Neural cell (in vitro differentiated cells): ENCODE results near the gene EVA1A. TPM values are rescaled to one million over a fixed set of nuclear protein-coding genes. Genes with fewer than 3 reads are reported as not detected.

ENCODE experiments used
- H2AFZ ChIP-seq: fragments of 200-600, 300-800 bp; sonication (generic), shearing (Covaris generic); 2 replicates; pipeline ENCODE4 v1.6.0; 2014; ENCODE audit warnings: low read depth, mild to moderate bottlenecking, antibody characterized with exemption, low read length, moderate library complexity
- H3F3A ChIP-seq: fragments of 200-600 bp; shearing (Covaris generic); 2 replicates; pipeline ENCODE4 v1.6.1; 2016; ENCODE audit warnings: mild to moderate bottlenecking, moderate library complexity, mixed read lengths, antibody characterized with exemption, low read length; ENCODE audit not compliant: insufficient read depth, poor library complexity, severe bottlenecking
- H3K27ac ChIP-seq: fragments of 200-600, 300-800 bp; sonication (generic), shearing (Covaris generic); 2 replicates; pipeline ENCODE4 v1.5.1; 2014; ENCODE audit warnings: mild to moderate bottlenecking, low read length, moderate library complexity
- H3K27me3 ChIP-seq: fragments of 300-800, 200-600 bp; sonication (generic), shearing (Covaris generic); 2 replicates; pipeline ENCODE4 v1.6.0; 2014; ENCODE audit warnings: mild to moderate bottlenecking, low read depth, low read length, moderate library complexity; ENCODE audit not compliant: insufficient read depth
- H3K36me3 ChIP-seq: fragments of 300-800, 200-600 bp; sonication (generic), shearing (Covaris generic); 2 replicates; pipeline ENCODE4 v1.5.1; 2014; ENCODE audit warnings: mild to moderate bottlenecking, antibody characterized with exemption, low read length, moderate library complexity; ENCODE audit not compliant: insufficient read depth
- H3K4me2 ChIP-seq: fragments of 300-800, 200-600 bp; sonication (generic), shearing (Covaris generic); 2 replicates; pipeline ENCODE4 v1.6.0; 2014; ENCODE audit warnings: mild to moderate bottlenecking, low read length
- H3K4me3 ChIP-seq: fragments of 300-800, 200-600 bp; sonication (generic), shearing (Covaris generic); 2 replicates; pipeline ENCODE4 v1.5.1; 2014; ENCODE audit warnings: mild to moderate bottlenecking, low read length, moderate library complexity
- H3K79me2 ChIP-seq: fragments of 200-600 bp; shearing (Covaris generic); replicated peaks from 2 replicates; pipeline ENCODE4 v1.6.0; 2014; ENCODE audit warnings: mild to moderate bottlenecking, low read length, moderate library complexity; ENCODE audit not compliant: insufficient read depth
- H3K9ac ChIP-seq: fragments of 300-800, 200-600 bp; sonication (generic), shearing (Covaris generic); 2 replicates; pipeline ENCODE4 v1.6.1; 2016; ENCODE audit warnings: mild to moderate bottlenecking, low read length, mixed read lengths
- H3K9me2 ChIP-seq: fragments of 200-600 bp; shearing (Covaris generic); 2 replicates; pipeline ENCODE4 v1.6.1; 2016; ENCODE audit warnings: mild to moderate bottlenecking, low read length, mixed read lengths; ENCODE audit not compliant: insufficient read depth
- H3K9me3 ChIP-seq: fragments of 200-600, 300-800 bp; sonication (generic), shearing (Covaris generic); 2 replicates; pipeline ENCODE4 v1.6.1; 2016; ENCODE audit warnings: mild to moderate bottlenecking, mixed run types, low read length, moderate library complexity, mixed read lengths
- H4K20me1 ChIP-seq: fragments of 200-600 bp; shearing (Covaris generic); 2 replicates; pipeline ENCODE4 v1.6.1; 2016; ENCODE audit warnings: mild to moderate bottlenecking, mixed run types; ENCODE audit not compliant: insufficient read depth
- CTCF ChIP-seq: fragments of 450-650 bp; IDR thresholded peaks from 2 replicates; pipeline ENCODE4 v1.5.1; 2014; ENCODE audit warnings: antibody characterized with exemption, mild to moderate bottlenecking, moderate library complexity; ENCODE audit not compliant: poor library complexity, severe bottlenecking
- EP300 ChIP-seq: fragments of 450-650 bp; conservative IDR thresholded peaks from 2 replicates; pipeline ENCODE4 v1.6.1; 2014; ENCODE audit warnings: antibody characterized with exemption, mild to moderate bottlenecking, moderate library complexity; ENCODE audit not compliant: poor library complexity, severe bottlenecking
- EZH2 ChIP-seq: fragments of 200-600, 300-800 bp; shearing (Covaris generic), sonication (generic); IDR thresholded peaks from 2 replicates; pipeline ENCODE4 v1.6.1; 2014; ENCODE audit warnings: antibody characterized with exemption, low read length, borderline replicate concordance, mild to moderate bottlenecking; ENCODE audit not compliant: insufficient read depth, poor library complexity, severe bottlenecking
- MXI1 ChIP-seq: fragments of 450-650 bp; conservative IDR thresholded peaks from 2 replicates; pipeline ENCODE4 v1.6.1; 2014; ENCODE audit warnings: antibody characterized with exemption, mild to moderate bottlenecking; ENCODE audit not compliant: poor library complexity, severe bottlenecking
- POLR2AphosphoS5 ChIP-seq: IDR thresholded peaks from 2 replicates; pipeline ENCODE4 v1.6.1; 2012
- RAD21 ChIP-seq: fragments of 450-650 bp; conservative IDR thresholded peaks from 2 replicates; pipeline ENCODE4 v1.6.1; 2014; ENCODE audit warnings: antibody characterized with exemption, mild to moderate bottlenecking, moderate library complexity
- SMC3 ChIP-seq: fragments of 450-650 bp; conservative IDR thresholded peaks from 2 replicates; pipeline ENCODE4 v1.6.1; 2014; ENCODE audit warnings: antibody characterized with exemption, mild to moderate bottlenecking, moderate library complexity; ENCODE audit not compliant: poor library complexity
- TAF1 ChIP-seq: IDR thresholded peaks from 2 replicates; pipeline ENCODE4 v1.6.1; 2012; ENCODE audit warnings: low read depth
- polyA plus RNA-seq: library from polyadenylated mRNA; depleted of rRNA; stranded (reverse); fragments of >200 nt; gene quantifications from 2 replicates; pipeline ENCODE4 v1.2.3, GENCODE V29; 2014
- TF ChIP-seq, protein P1 (sequence below): IDR thresholded peaks from 2 replicates; pipeline ENCODE4 v1.6.1; 2012; ENCODE audit warnings: borderline replicate concordance

Gene EVA1A
- polyA plus RNA-seq, 1 donor from 2014 or later: not detected

- no peak overlapping the region for H3K9ac ChIP-seq
- no peak overlapping the region for H3K27ac ChIP-seq
- H4K20me1 ChIP-seq: no peaks in the 10 kb centered on the region
- no peaks in the 10 kb centered on the region for H3K9me3 ChIP-seq
- no peaks in the 10 kb centered on the region for H3K36me3 ChIP-seq
- TF ChIP-seq EP300: no peak
- no peak for TF ChIP-seq MXI1
- no peak for TF ChIP-seq SMC3
- no peak for TF ChIP-seq TAF1
- TF ChIP-seq EZH2: no peak
- TF ChIP-seq CTCF: no peak
- TF ChIP-seq RAD21: no peak
- TF ChIP-seq, protein P1, sequence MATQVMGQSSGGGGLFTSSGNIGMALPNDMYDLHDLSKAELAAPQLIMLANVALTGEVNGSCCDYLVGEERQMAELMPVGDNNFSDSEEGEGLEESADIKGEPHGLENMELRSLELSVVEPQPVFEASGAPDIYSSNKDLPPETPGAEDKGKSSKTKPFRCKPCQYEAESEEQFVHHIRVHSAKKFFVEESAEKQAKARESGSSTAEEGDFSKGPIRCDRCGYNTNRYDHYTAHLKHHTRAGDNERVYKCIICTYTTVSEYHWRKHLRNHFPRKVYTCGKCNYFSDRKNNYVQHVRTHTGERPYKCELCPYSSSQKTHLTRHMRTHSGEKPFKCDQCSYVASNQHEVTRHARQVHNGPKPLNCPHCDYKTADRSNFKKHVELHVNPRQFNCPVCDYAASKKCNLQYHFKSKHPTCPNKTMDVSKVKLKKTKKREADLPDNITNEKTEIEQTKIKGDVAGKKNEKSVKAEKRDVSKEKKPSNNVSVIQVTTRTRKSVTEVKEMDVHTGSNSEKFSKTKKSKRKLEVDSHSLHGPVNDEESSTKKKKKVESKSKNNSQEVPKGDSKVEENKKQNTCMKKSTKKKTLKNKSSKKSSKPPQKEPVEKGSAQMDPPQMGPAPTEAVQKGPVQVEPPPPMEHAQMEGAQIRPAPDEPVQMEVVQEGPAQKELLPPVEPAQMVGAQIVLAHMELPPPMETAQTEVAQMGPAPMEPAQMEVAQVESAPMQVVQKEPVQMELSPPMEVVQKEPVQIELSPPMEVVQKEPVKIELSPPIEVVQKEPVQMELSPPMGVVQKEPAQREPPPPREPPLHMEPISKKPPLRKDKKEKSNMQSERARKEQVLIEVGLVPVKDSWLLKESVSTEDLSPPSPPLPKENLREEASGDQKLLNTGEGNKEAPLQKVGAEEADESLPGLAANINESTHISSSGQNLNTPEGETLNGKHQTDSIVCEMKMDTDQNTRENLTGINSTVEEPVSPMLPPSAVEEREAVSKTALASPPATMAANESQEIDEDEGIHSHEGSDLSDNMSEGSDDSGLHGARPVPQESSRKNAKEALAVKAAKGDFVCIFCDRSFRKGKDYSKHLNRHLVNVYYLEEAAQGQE: no peak
- TF ChIP-seq POLR2AphosphoS5: no peak
- H2AFZ ChIP-seq: no peak overlapping the region
- H3F3A ChIP-seq: no peaks in the 10 kb centered on the region
- no peaks in the 10 kb centered on the region for H3K9me2 ChIP-seq
- H3K79me2 ChIP-seq: no peaks in the 10 kb centered on the region
- no peak overlapping the region for H3K4me3 ChIP-seq
- H3K27me3 ChIP-seq: peaks cover 7% of the 10 kb centered on the region
- H3K4me2 ChIP-seq: no peak overlapping the region
Measured at GRCh38 chr2:75553935-75554531, 6.7 kb downstream of the EVA1A start.

GRCh38 chr2:75552222-75552621 lies 8.5 kb downstream of the EVA1A start:
- Histone ChIP-seq H3F3A (no peaks in the 10 kb centered on the region), H3K9me2 (no peaks in the 10 kb centered on the region), H3K27ac (no peak overlapping the region), H4K20me1 (no peaks in the 10 kb centered on the region), H2AFZ (no peak overlapping the region), H3K36me3 (no peaks in the 10 kb centered on the region), H3K4me2 (no peak overlapping the region), H3K9ac (no peak overlapping the region), H3K9me3 (no peaks in the 10 kb centered on the region), H3K79me2 (no peaks in the 10 kb centered on the region), H3K27me3 (no peaks in the 10 kb centered on the region), H3K4me3 (no peak overlapping the region)
- no peak for TF ChIP-seq CTCF
- TF ChIP-seq, protein P1: no peak
- TF ChIP-seq TAF1: no peak
- no peak for TF ChIP-seq SMC3
- TF ChIP-seq EP300: no peak
- TF ChIP-seq RAD21: no peak
